Adrenal gland (tissue), 12 donors: ENCODE results near the gene FFAR1. TPM values are rescaled to one million over a fixed set of nuclear protein-coding genes. Genes with fewer than 3 reads are reported as not detected.

Source experiments
- DNase-seq, 7 donors: peaks; one replicate each; pipeline ENCODE4 v3.0.0-alpha.2; 2019 to 2020
- H3K27ac ChIP-seq, 5 donors: fragments of 200-600 bp; sonication (generic) in 4 of 5; 1 replicate in 3 of 5; 2 replicates in 2 of 5; pipeline versions ENCODE4 v1.5.1 to v1.8.0; 2016 to 2020; ENCODE audit warnings: mild to moderate bottlenecking in 1 of 5
- H3K27me3 ChIP-seq: fragments of 200-600 bp; 2 replicates; pipeline ENCODE4 v1.8.0; 2021
- H3K36me3 ChIP-seq, 2 donors: fragments of 200-600 bp; replicated peaks in 1 of 2; 1 replicate in 1 of 2; 2 replicates in 1 of 2; pipeline versions ENCODE4 v1.5.1 to v1.8.0; 2018 to 2022
- H3K4me1 ChIP-seq, 2 donors: fragments of 200-600 bp; replicated peaks in 1 of 2; 1 replicate in 1 of 2; 2 replicates in 1 of 2; pipeline versions ENCODE4 v1.5.1 to v1.8.0; 2018 to 2021
- H3K4me3 ChIP-seq, 4 donors: fragments of 200-600 bp; sonication (generic) in 3 of 4; one replicate each; pipeline ENCODE4 v1.5.1; 2016 to 2018
- H3K9me3 ChIP-seq, 3 donors: fragments of 200-600 bp; sonication (generic) in 1 of 3; replicated peaks in 1 of 3; 1 replicate in 2 of 3; 2 replicates in 1 of 3; pipeline versions ENCODE4 v1.5.1 to v1.8.0; 2016 to 2021
- CTCF ChIP-seq, 6 experiments: fragments of 450-650 bp in 4 of 6; fragments of 200-600 bp in 2 of 6; sonication (generic) in 1 of 6; IDR thresholded peaks; 1 replicate in 5 of 6; 2 replicates in 1 of 6; pipeline versions ENCODE4 v1.5.1 to v1.8.0; 2016 to 2021; ENCODE audit warnings: antibody characterized with exemption in 6 of 6, mild to moderate bottlenecking in 2 of 6, moderate library complexity in 1 of 6
- POLR2A ChIP-seq, 2 donors: fragments of 450-650 bp; IDR thresholded peaks; one replicate each; pipeline ENCODE4 v1.6.1; 2017; ENCODE audit warnings: antibody characterized with exemption in 2 of 2, mild to moderate bottlenecking in 2 of 2, moderate library complexity in 1 of 2
- WGBS, 4 donors: extraction: QIAGEN DNeasy Blood & Tissue Kit in 2 of 4; methylation state at CpG; one replicate each; pipeline versions ENCODE4 v1.1.5 to v1.1.7; 2013 to 2017; 5-methylcytosine and 5-hydroxymethylcytosine counted together
- intact Hi-C, 2 donors: fragments of 100-400 bp; cut with DNase I; formaldehyde crosslinking; loops; one replicate each; pipeline versions ENCODE4 v1.14.1 to v1.15.0; 2022 to 2023
- microRNA-seq, 3 donors: library from miRNA; unstranded; fragments of <30 nt; microRNA quantifications; one replicate each; pipeline ENCODE4, GENCODE V29; 2017 to 2020
- polyA plus RNA-seq, 3 donors: library from polyadenylated mRNA; stranded (reverse); fragments of 200-250 nt in 2 of 3; fragments of 350-450 nt in 1 of 3; fragmentation: Illumina TruSeq in 1 of 3; extraction: RNeasy Lipid Tissue Mini Kit (QIAGEN cat#74804) in 1 of 3; gene quantifications; one replicate each; pipeline ENCODE4 v1.2.3, GENCODE V29; 2013 to 2014
- total RNA-seq, 9 donors: library from RNA; depleted of rRNA in 4 of 9; stranded (reverse); fragments of >200 nt in 4 of 9; fragments of 120-200 nt in 1 of 9; fragmentation: NEBNext Ultra II Directional in 1 of 9; extraction: Animal tissue kit (Norgen Biotek cat#: 25700) in 1 of 9; gene quantifications; one replicate each; pipeline versions ENCODE4 v1.1.0 to v1.2.4, GENCODE V29; 2013 to 2023
- donor health status: healthy with polysubstance abuse.
- donor health status: Bipolar disorder and iron deficiency.
- donor health status: DM: yes; HTN: yes; CAD: no.
- donor health status: DM: no; HTN: no; CAD: no.
- donor health status: DM: no; HTN: no; CAD: no.
- donor health status: DM: yes; HTN: yes; CAD: no.

The FFAR1 gene
- total and polyA plus RNA-seq, 12 donors = 0.03 to 0.11 TPM; not detected in 10

- Histone ChIP-seq H3K36me3 (no peaks in the 10 kb centered on the region), H3K4me1 (peaks cover 0 to 11% of the 10 kb centered on the region in 2 donors), H3K4me3 (no peak overlapping the region), H3K27me3 (no peaks in the 10 kb centered on the region), H3K9me3 (no peaks in the 10 kb centered on the region), H3K27ac (peak overlapping the region in 2 of 5 donors; percentile 31 to 42)
- 35 to 40% (median 36%) methylated on average over 18 to 19 of the region's 19 CpGs for WGBS, 4 donors
- intact Hi-C loops = no loop called here
- TF ChIP-seq POLR2A (IDR thresholded peaks at IDR 0.05) (no peak), CTCF (IDR thresholded peaks at IDR 0.05) (no peak)
- peak; percentile 48 to 90 (median 77) for DNase-seq
These were observed 47.9 kb downstream of the FFAR1 start for GRCh38 chr19:35395382-35396199.

- intact Hi-C loops = no loop called here
These were observed 48.7 kb downstream of the FFAR1 start for GRCh38 chr19:35396240-35396885.

GRCh38 chr19:35397064-35397463, 49.4 kb downstream of the FFAR1 start:
- H3K9me3 ChIP-seq = no peaks in the 10 kb centered on the region
- H3K4me3 ChIP-seq = no peak overlapping the region
- WGBS, 4 donors = 75 to 88% (median 84%) methylated on average over 6 of the region's 6 CpGs
- TF ChIP-seq POLR2A (IDR thresholded peaks at IDR 0.05) (no peak), CTCF (IDR thresholded peaks at IDR 0.05) (no peak)
- no peaks in the 10 kb centered on the region for H3K36me3 ChIP-seq
- no peak for DNase-seq
- H3K4me1 ChIP-seq = peaks cover 0 to 11% of the 10 kb centered on the region in 2 donors
- H3K27ac ChIP-seq = no peak overlapping the region
- no peaks in the 10 kb centered on the region for H3K27me3 ChIP-seq
- intact Hi-C loops = no loop called here

More at GRCh38 chr19:35396240-35396885, 48.7 kb downstream of the FFAR1 start:
- no peak for DNase-seq
- 79 to 85% (median 82%) methylated on average over 14 of the region's 14 CpGs for WGBS, 4 donors
- TF ChIP-seq CTCF (IDR thresholded peaks at IDR 0.05) = no peak
- TF ChIP-seq POLR2A (IDR thresholded peaks at IDR 0.05) = no peak
- Histone ChIP-seq H3K9me3 (no peaks in the 10 kb centered on the region), H3K4me1 (peaks cover 0 to 11% of the 10 kb centered on the region in 2 donors), H3K27ac (peak overlapping the region in 1 of 5 donors; percentile 42), H3K27me3 (no peaks in the 10 kb centered on the region), H3K4me3 (no peak overlapping the region), H3K36me3 (no peaks in the 10 kb centered on the region)

Small RNA genes lying within 50 kb of the gene (microRNA-seq; reads per million reads assigned to microRNA genes)
- gene MIR5196 = 0 to 0.85 (median 0.38) reads per million in 3 donors

Other genes with a start within 250 kb of the FFAR1 start
- 1 to 10 TPM in 2 of 9 donors, under 1 TPM in 3, not detected in 4; 0.34 to 4.6 (median 0.75) TPM for gene FXYD3, start 232.1 kb upstream of the FFAR1 start, total RNA-seq
- 1 to 10 TPM in 2 of 3 donors, under 1 TPM in 1; 0.35 to 4.0 (median 4.0) TPM for gene FXYD3, start 232.1 kb upstream of the FFAR1 start, polyA plus RNA-seq
- gene LGI4, start 212.8 kb upstream of the FFAR1 start, total RNA-seq = 1 to 10 TPM in 6 of 9 donors, under 1 TPM in 3; 0.17 to 4.4 (median 1.0) TPM
- gene LGI4, start 212.8 kb upstream of the FFAR1 start, polyA plus RNA-seq = 10 to 100 TPM in 2 of 3 donors, 1 to 10 TPM in 1; 1.8 to 22.4 (median 19.5) TPM
- 10 to 100 TPM in 3 of 9 donors, 1 to 10 TPM in 5, not detected in 1; 2.0 to 16.1 (median 6.6) TPM for gene FXYD1, start 209.1 kb upstream of the FFAR1 start, total RNA-seq
- 10 to 100 TPM in 2 of 3 donors, 1 to 10 TPM in 1; 5.5 to 58.6 (median 45.7) TPM for gene FXYD1, start 209.1 kb upstream of the FFAR1 start, polyA plus RNA-seq
- gene FXYD7, start 204.6 kb upstream of the FFAR1 start, total RNA-seq = under 1 TPM in 1 of 9 donors, not detected in 8; 0.39 TPM
- under 1 TPM in 2 of 3 donors, not detected in 1; 0.64 to 0.67 TPM for gene FXYD7, start 204.6 kb upstream of the FFAR1 start, polyA plus RNA-seq
- gene FXYD5, start 193.2 kb upstream of the FFAR1 start, total RNA-seq = 10 to 100 TPM in 8 of 9 donors, 1 to 10 TPM in 1; 4.2 to 68.4 (median 30.4) TPM
- gene FXYD5, start 193.2 kb upstream of the FFAR1 start, polyA plus RNA-seq = 100 to 1,000 TPM in 1 of 3 donors, 10 to 100 TPM in 2; 34.6 to 123 (median 84.2) TPM
- gene FAM187B, start 119.2 kb upstream of the FFAR1 start, total RNA-seq = under 1 TPM in 2 of 9 donors, not detected in 7; 0.06 to 0.18 TPM
- under 1 TPM in 2 of 3 donors, not detected in 1; 0.13 to 0.48 TPM for gene FAM187B, start 119.2 kb upstream of the FFAR1 start, polyA plus RNA-seq
- 100 to 1,000 TPM in 1 of 9 donors, 10 to 100 TPM in 8; 30.2 to 106 (median 54.7) TPM for gene LSR, start 98.9 kb upstream of the FFAR1 start, total RNA-seq
- 10 to 100 TPM in 2 of 3 donors, 1 to 10 TPM in 1; 8.2 to 87.8 (median 62.7) TPM for gene LSR, start 98.9 kb upstream of the FFAR1 start, polyA plus RNA-seq
- gene USF2, start 78.9 kb upstream of the FFAR1 start, total RNA-seq = 100 to 1,000 TPM in 8 of 9 donors, 10 to 100 TPM in 1; 50.6 to 220 (median 145) TPM
- gene USF2, start 78.9 kb upstream of the FFAR1 start, polyA plus RNA-seq = 100 to 1,000 TPM; 116 to 302 (median 169) TPM
- 1 to 10 TPM in 2 of 9 donors, under 1 TPM in 3, not detected in 4; 0.57 to 1.7 (median 0.90) TPM for gene HAMP, start 65.4 kb upstream of the FFAR1 start, total RNA-seq
- gene HAMP, start 65.4 kb upstream of the FFAR1 start, polyA plus RNA-seq = 1 to 10 TPM in 2 of 3 donors, under 1 TPM in 1; 0.84 to 9.3 (median 1.5) TPM
- gene MAG, start 55.7 kb upstream of the FFAR1 start, total RNA-seq = 10 to 100 TPM in 1 of 9 donors, 1 to 10 TPM in 6, under 1 TPM in 1, not detected in 1; 0.45 to 45.0 (median 4.4) TPM
- gene MAG, start 55.7 kb upstream of the FFAR1 start, polyA plus RNA-seq = under 1 TPM; 0.33 to 0.88 (median 0.40) TPM
- gene CD22, start 18.7 kb upstream of the FFAR1 start, total RNA-seq = 10 to 100 TPM in 2 of 9 donors, 1 to 10 TPM in 7; 1.8 to 16.1 (median 7.3) TPM
- 1 to 10 TPM; 3.5 to 6.4 (median 4.2) TPM for gene CD22, start 18.7 kb upstream of the FFAR1 start, polyA plus RNA-seq
- gene FFAR3, start 10.6 kb downstream of the FFAR1 start, total RNA-seq = under 1 TPM in 2 of 9 donors, not detected in 7; 0.11 to 0.18 TPM
- gene FFAR3, start 10.6 kb downstream of the FFAR1 start, polyA plus RNA-seq = under 1 TPM in 2 of 3 donors, not detected in 1; 0.16 to 0.17 TPM
- not detected for gene GPR42, start 23.2 kb downstream of the FFAR1 start, total RNA-seq
- gene GPR42, start 23.2 kb downstream of the FFAR1 start, polyA plus RNA-seq = not detected
- gene FFAR2, start 100.4 kb downstream of the FFAR1 start, total RNA-seq = under 1 TPM in 3 of 9 donors, not detected in 6; 0.11 to 0.52 (median 0.29) TPM
- under 1 TPM; 0.33 to 0.88 (median 0.40) TPM for gene FFAR2, start 100.4 kb downstream of the FFAR1 start, polyA plus RNA-seq
- gene KRTDAP, start 142.6 kb downstream of the FFAR1 start, total RNA-seq = not detected
- not detected for gene KRTDAP, start 142.6 kb downstream of the FFAR1 start, polyA plus RNA-seq
- gene DMKN, start 165.7 kb downstream of the FFAR1 start, total RNA-seq = 10 to 100 TPM in 5 of 9 donors, 1 to 10 TPM in 4; 2.7 to 39.4 (median 17.1) TPM
- 10 to 100 TPM; 29.3 to 70.5 (median 63.2) TPM for gene DMKN, start 165.7 kb downstream of the FFAR1 start, polyA plus RNA-seq
- not detected for gene SBSN, start 180.4 kb downstream of the FFAR1 start, total RNA-seq
- under 1 TPM in 1 of 3 donors, not detected in 2; 0.77 TPM for gene SBSN, start 180.4 kb downstream of the FFAR1 start, polyA plus RNA-seq
- gene GAPDHS, start 185.6 kb downstream of the FFAR1 start, total RNA-seq = not detected
- not detected for gene GAPDHS, start 185.6 kb downstream of the FFAR1 start, polyA plus RNA-seq
- 100 to 1,000 TPM; 139 to 261 (median 173) TPM for gene TMEM147, start 197.7 kb downstream of the FFAR1 start, total RNA-seq
- 100 to 1,000 TPM in 2 of 3 donors, 10 to 100 TPM in 1; 86.5 to 215 (median 188) TPM for gene TMEM147, start 197.7 kb downstream of the FFAR1 start, polyA plus RNA-seq
- 10 to 100 TPM in 3 of 9 donors, 1 to 10 TPM in 6; 2.2 to 60.4 (median 7.3) TPM for gene ATP4A, start 215.8 kb downstream of the FFAR1 start, total RNA-seq
- 10 to 100 TPM in 1 of 3 donors, 1 to 10 TPM in 2; 6.5 to 63.5 (median 7.6) TPM for gene ATP4A, start 215.8 kb downstream of the FFAR1 start, polyA plus RNA-seq
- gene PMIS2, start 238.3 kb downstream of the FFAR1 start, total RNA-seq = under 1 TPM in 2 of 9 donors, not detected in 7; 0.61 to 0.81 TPM
- not detected for gene PMIS2, start 238.3 kb downstream of the FFAR1 start, polyA plus RNA-seq